Measurements from ENCODE around the gene C10orf90. TPM values are rescaled to one million over a fixed set of nuclear protein-coding genes. Genes with fewer than 3 reads are reported as not detected.

C10orf90 gene
- total and polyA plus RNA-seq, 12 donors: 0.04 to 0.36 TPM; not detected in 10

DNA sequence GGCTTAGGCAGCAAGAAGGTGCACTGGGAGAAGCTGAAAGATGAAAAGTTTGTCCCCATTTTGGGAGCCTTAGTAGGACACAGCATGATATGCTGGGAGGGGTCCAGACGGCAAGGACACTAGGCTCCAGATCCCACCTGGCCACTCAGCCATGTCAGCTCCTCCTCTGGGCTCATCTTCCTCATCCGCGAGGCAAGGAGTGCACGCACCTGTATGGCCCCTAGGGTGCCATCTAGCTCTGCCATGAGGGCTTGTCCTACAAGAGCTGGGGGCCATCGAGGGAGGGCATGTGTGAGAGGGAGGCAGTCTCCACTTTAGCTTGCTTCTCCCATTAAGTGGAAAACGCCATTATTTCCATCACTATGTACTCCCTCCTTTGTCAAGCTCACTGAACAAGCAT is 146.0 kb downstream of the C10orf90 start:
- WGBS, 2 donors: 68 to 74% methylated on average over 6 of the region's 6 CpGs
- intact Hi-C loops (cut with DNase I): no loop called here
- H3K27me3 ChIP-seq: peaks cover 0 to 37% (median 18%) of the 10 kb centered on the region in 7 donors
- ATAC-seq (no peak), DNase-seq (no peak)
- H3K4me3 ChIP-seq: no peak overlapping the region
- TF ChIP-seq, protein P1, sequence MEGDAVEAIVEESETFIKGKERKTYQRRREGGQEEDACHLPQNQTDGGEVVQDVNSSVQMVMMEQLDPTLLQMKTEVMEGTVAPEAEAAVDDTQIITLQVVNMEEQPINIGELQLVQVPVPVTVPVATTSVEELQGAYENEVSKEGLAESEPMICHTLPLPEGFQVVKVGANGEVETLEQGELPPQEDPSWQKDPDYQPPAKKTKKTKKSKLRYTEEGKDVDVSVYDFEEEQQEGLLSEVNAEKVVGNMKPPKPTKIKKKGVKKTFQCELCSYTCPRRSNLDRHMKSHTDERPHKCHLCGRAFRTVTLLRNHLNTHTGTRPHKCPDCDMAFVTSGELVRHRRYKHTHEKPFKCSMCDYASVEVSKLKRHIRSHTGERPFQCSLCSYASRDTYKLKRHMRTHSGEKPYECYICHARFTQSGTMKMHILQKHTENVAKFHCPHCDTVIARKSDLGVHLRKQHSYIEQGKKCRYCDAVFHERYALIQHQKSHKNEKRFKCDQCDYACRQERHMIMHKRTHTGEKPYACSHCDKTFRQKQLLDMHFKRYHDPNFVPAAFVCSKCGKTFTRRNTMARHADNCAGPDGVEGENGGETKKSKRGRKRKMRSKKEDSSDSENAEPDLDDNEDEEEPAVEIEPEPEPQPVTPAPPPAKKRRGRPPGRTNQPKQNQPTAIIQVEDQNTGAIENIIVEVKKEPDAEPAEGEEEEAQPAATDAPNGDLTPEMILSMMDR (IDR thresholded peaks at IDR 0.05): no peak
- H3K4me1 ChIP-seq: no peaks in the 10 kb centered on the region
- no peak overlapping the region for H3K27ac ChIP-seq
- no peaks in the 10 kb centered on the region for H3K36me3 ChIP-seq
- no peaks in the 10 kb centered on the region for H3K9me3 ChIP-seq

DNA sequence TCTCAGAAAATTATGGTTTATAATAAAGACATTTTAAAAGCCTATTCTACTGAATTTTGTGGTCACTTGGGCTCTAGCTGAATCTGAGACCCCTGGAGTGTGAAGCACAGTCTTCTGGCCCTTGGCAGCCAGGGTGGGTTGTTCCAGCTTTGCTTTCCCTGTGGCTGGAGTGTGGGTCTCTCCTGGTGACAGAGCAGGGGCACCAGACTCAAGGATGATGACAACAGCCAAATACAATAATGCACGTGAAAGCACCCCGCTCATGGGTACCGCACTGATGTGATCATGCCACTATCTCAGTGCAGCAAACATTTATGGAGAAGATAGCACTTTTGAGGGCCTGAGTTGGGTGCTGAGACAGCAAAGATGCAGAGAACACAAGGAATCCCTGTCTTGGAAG is 147.4 kb downstream of the C10orf90 start:
- H3K27ac ChIP-seq: no peak overlapping the region
- intact Hi-C loops (cut with DNase I): no loop called here
- H3K4me3 ChIP-seq: no peak overlapping the region
- DNase-seq (no peak), ATAC-seq (no peak)
- no peaks in the 10 kb centered on the region for H3K36me3 ChIP-seq
- TF ChIP-seq, protein P1 (IDR thresholded peaks at IDR 0.05): no peak
- peaks cover 0 to 25% (median 13%) of the 10 kb centered on the region in 7 donors for H3K27me3 ChIP-seq
- H3K9me3 ChIP-seq: peaks cover 0 to 1% (median 0%) of the 10 kb centered on the region in 11 donors
- 75% methylated on average over 3 of the region's 3 CpGs for WGBS, 2 donors
- H3K4me1 ChIP-seq: no peaks in the 10 kb centered on the region

GRCh38 chr10:126521399-126521798 is 149.1 kb downstream of the C10orf90 start:
- TF ChIP-seq, protein P1 (IDR thresholded peaks at IDR 0.05): no peak
- H3K27ac ChIP-seq: no peak overlapping the region
- no peaks in the 10 kb centered on the region for H3K4me1 ChIP-seq
- H3K36me3 ChIP-seq: no peaks in the 10 kb centered on the region
- intact Hi-C loops (cut with DNase I): no loop called here
- H3K4me3 ChIP-seq: no peak overlapping the region
- ATAC-seq: no peak
- no peak for DNase-seq
- WGBS, 2 donors: 73 to 76% methylated on average over 5 of the region's 5 CpGs
- peaks cover 0 to 4% (median 0%) of the 10 kb centered on the region in 11 donors for H3K9me3 ChIP-seq
- peaks cover 0 to 22% (median 10%) of the 10 kb centered on the region in 7 donors for H3K27me3 ChIP-seq

DNA sequence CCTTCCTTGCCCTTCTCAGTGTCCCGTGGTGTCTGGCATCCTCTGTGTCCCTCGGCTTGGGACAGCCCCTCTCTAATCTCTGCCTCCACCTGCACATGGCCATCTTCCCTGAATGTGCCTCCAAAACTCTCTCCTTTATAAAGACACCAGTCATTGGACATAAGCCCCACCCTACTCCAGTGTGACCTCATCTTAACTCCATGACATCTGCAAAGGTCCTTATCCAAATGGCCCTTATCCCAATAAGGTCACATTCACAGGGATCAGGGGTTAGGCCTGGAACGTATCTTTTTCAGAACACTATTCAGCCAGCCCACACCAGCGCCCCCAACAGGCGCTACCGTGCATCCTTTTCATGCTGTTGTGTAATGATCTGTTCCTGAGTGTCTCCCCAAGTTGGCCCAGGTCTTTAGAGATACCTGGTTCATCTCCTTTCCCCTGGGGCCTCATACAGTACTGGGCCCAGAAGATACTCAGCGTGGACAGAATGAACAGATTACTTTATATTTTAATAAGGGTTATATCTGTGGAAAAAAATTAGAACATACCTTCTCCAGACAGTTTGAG is 149.7 kb downstream of the C10orf90 start:
- Histone ChIP-seq H3K4me1 (no peaks in the 10 kb centered on the region), H3K9me3 (peaks cover 0 to 4% (median 0%) of the 10 kb centered on the region in 11 donors), H3K27me3 (peaks cover 0 to 22% (median 10%) of the 10 kb centered on the region in 7 donors), H3K4me3 (no peak overlapping the region), H3K36me3 (no peaks in the 10 kb centered on the region), H3K27ac (no peak overlapping the region)
- TF ChIP-seq, protein P1 (IDR thresholded peaks at IDR 0.05): no peak
- DNase-seq (no peak), ATAC-seq (no peak)
- intact Hi-C loops (cut with DNase I): no loop called here
- 65 to 74% methylated on average over 7 of the region's 7 CpGs for WGBS, 2 donors

Measured in heart right ventricle (tissue), 16 donors.